Measurements from ENCODE around the gene TFPI.
"Not testable (repeated sequence)": the region's sequence is repeated elsewhere in the genome, so short reads cannot be mapped to it uniquely, and the experiment has no call there.

Gene TFPI

DNA sequence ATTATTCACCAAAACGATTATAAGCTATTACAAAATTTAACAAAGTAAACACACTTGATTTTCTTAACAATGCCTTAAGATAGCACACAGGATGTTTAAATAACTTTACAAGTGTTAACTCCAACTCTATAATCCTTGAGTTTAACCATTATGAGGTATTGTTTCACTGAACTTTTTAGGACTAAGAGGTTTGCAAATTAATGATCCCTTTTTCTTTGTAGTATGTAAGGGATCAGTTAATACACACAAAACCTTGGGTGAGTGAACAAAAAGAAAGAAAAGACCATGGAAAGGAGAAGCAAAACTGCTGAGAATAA, 21.5 kb upstream of the TFPI start:
- no peak for TF ChIP-seq ZNF384 (IDR thresholded peaks at IDR 0.05)
- TF ChIP-seq FOXK2 (IDR thresholded peaks at IDR 0.05) = no peak
- TF ChIP-seq NFRKB (IDR thresholded peaks at IDR 0.05) = no peak
- no peak for TF ChIP-seq BHLHE40 (IDR thresholded peaks at IDR 0.05; ENCODE audit: borderline replicate concordance)
- no peak for TF ChIP-seq SP1 (IDR thresholded peaks at IDR 0.05)
- ChIA-PET CTCF (interaction anchor here (1.7 kb wide), 1 partner anchor 76 kb away, joined by 6 read pairs; no protein-coding TSS in a partner anchor), POLR2A (no interaction called here)
- DNase-seq (ENCODE audit: extremely low spot score) = no peak

DNA sequence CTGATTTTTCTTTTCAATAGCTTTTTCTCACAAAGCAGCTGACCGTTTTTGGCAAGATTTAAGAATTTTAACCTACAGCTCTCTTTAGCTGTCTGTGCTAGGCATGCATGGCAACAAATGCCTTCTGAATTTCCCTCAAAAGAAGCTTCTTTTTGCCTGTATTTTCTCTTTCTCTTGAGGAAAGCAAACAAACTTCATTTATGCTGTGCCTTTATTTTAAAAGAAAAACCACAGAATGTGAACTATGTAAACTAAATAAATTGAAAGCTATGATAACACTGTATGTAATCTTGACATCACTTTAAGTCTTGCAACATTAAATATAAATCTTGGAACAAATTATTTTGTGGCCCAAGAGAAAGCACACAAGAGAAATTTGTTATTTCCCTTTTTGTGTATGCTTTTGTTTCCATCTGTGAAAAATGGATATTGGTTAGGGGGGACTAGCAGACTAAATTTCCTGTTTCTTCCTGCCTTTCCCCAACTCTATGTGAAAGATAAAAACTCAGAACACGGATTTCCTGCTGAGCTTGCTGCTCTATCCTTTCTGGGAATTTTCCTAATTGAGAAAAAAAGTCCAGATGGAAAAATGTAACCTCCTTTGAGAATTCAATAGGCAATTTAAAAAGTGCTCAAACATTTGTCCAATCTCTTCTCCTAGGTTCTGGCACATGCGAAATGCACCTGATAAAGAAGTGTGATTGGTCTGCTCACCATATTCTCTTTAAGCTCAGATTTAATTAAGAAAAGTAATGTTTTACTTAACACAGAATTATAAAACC, 20.9 kb upstream of the TFPI start:
- DNase-seq (ENCODE audit: extremely low spot score) = no peak
- ChIA-PET POLR2A (interaction anchor here (0.6 kb wide), 1 partner anchor 125 kb away, joined by 4 read pairs; no protein-coding TSS in a partner anchor), CTCF (interaction anchor here (0.6 to 1.7 kb wide), 3 partner anchors 75 to 1339 kb away, joined by 3 to 6 read pairs (median 3); no protein-coding TSS in a partner anchor)
- TF ChIP-seq FOXK2 (IDR thresholded peaks at IDR 0.05) = no peak
- no peak for TF ChIP-seq FOXA1 (IDR thresholded peaks at IDR 0.05)
- TF ChIP-seq, protein P1, sequence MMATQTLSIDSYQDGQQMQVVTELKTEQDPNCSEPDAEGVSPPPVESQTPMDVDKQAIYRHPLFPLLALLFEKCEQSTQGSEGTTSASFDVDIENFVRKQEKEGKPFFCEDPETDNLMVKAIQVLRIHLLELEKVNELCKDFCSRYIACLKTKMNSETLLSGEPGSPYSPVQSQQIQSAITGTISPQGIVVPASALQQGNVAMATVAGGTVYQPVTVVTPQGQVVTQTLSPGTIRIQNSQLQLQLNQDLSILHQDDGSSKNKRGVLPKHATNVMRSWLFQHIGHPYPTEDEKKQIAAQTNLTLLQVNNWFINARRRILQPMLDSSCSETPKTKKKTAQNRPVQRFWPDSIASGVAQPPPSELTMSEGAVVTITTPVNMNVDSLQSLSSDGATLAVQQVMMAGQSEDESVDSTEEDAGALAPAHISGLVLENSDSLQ (IDR thresholded peaks at IDR 0.05) = no peak
- no peak for TF ChIP-seq NFRKB (IDR thresholded peaks at IDR 0.05)
- TF ChIP-seq ARNT (IDR thresholded peaks at IDR 0.05) = no peak
- no peak for TF ChIP-seq SUZ12 (IDR thresholded peaks at IDR 0.05)
- no peak for TF ChIP-seq HDGF (IDR thresholded peaks at IDR 0.05; ENCODE audit: borderline replicate concordance)
- no peak for TF ChIP-seq FOXM1 (IDR thresholded peaks at IDR 0.05; ENCODE audit: borderline replicate concordance)
- TF ChIP-seq CTBP1 (IDR thresholded peaks at IDR 0.05; ENCODE audit: borderline replicate concordance) = no peak
- TF ChIP-seq ELF4 (IDR thresholded peaks at IDR 0.05) = no peak
- no peak for TF ChIP-seq SP1 (IDR thresholded peaks at IDR 0.05)
- no peak for TF ChIP-seq BHLHE40 (IDR thresholded peaks at IDR 0.05; ENCODE audit: borderline replicate concordance)
- TF ChIP-seq LEF1 (IDR thresholded peaks at IDR 0.05; ENCODE audit: borderline replicate concordance) = no peak
- TF ChIP-seq TARDBP (IDR thresholded peaks at IDR 0.05) = no peak
- TF ChIP-seq ZNF384 (IDR thresholded peaks at IDR 0.05) = no peak

DNA sequence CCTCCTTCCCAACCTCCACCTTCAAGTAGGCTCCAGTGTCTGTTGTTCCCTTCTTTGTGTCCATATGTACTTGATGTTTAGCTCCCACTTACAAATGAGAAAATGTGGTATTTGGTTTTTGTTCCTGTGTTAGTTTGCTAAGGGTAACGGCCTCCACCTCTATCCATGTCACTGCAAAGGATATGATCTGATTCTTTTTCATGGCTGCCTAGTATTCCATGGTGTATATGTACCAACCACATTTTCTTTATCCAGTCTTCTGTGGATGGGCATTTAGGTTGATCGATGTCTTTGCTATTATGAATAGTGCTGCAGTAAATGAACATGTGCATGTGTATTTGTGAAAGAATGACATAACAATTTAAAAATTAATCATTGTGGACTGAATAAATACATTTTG, 19.5 kb upstream of the TFPI start:
- TF ChIP-seq CTBP1 (IDR thresholded peaks at IDR 0.05; ENCODE audit: borderline replicate concordance) = no peak
- TF ChIP-seq ARNT (IDR thresholded peaks at IDR 0.05) = no peak
- TF ChIP-seq ELF4 (IDR thresholded peaks at IDR 0.05) = no peak
- TF ChIP-seq ZNF384 (IDR thresholded peaks at IDR 0.05) = no peak
- TF ChIP-seq FOXK2 (IDR thresholded peaks at IDR 0.05) = no peak
- TF ChIP-seq L3MBTL2 (conservative IDR thresholded peaks at IDR 0.05) = no peak
- no peak for TF ChIP-seq SP1 (IDR thresholded peaks at IDR 0.05)
- no peak for TF ChIP-seq FOXA1 (IDR thresholded peaks at IDR 0.05)
- no peak for TF ChIP-seq LEF1 (IDR thresholded peaks at IDR 0.05; ENCODE audit: borderline replicate concordance)
- no peak for TF ChIP-seq SUZ12 (IDR thresholded peaks at IDR 0.05)
- no peak for TF ChIP-seq HDGF (IDR thresholded peaks at IDR 0.05; ENCODE audit: borderline replicate concordance)
- TF ChIP-seq, protein P1 (IDR thresholded peaks at IDR 0.05) = no peak
- no peak for TF ChIP-seq FOXM1 (IDR thresholded peaks at IDR 0.05; ENCODE audit: borderline replicate concordance)
- no peak for TF ChIP-seq BHLHE40 (IDR thresholded peaks at IDR 0.05; ENCODE audit: borderline replicate concordance)
- TF ChIP-seq NFRKB (IDR thresholded peaks at IDR 0.05) = no peak
- CTCF ChIA-PET = no interaction called here
- POLR2A ChIA-PET = no interaction called here
- DNase-seq (ENCODE audit: extremely low spot score) = no peak

GRCh38 chr2:187571996-187572395, 17.8 kb upstream of the TFPI start:
- DNase-seq (ENCODE audit: extremely low spot score); POLR2A ChIA-PET; CTCF ChIA-PET: not testable (repeated sequence)

- CTCF ChIA-PET = no interaction called here
- TF ChIP-seq ZNF384 (IDR thresholded peaks at IDR 0.05) (no peak), BHLHE40 (IDR thresholded peaks at IDR 0.05; ENCODE audit: borderline replicate concordance) (no peak), L3MBTL2 (conservative IDR thresholded peaks at IDR 0.05) (no peak), ARNT (IDR thresholded peaks at IDR 0.05) (no peak), LEF1 (IDR thresholded peaks at IDR 0.05; ENCODE audit: borderline replicate concordance) (no peak)
- TF ChIP-seq, protein P1 (IDR thresholded peaks at IDR 0.05) = no peak
- POLR2A ChIA-PET = no interaction called here
- no peak for DNase-seq (ENCODE audit: extremely low spot score)
These were observed 15.3 kb upstream of the TFPI start for GRCh38 chr2:187569571-187569970.

GRCh38 chr2:187569042-187569441, 14.8 kb upstream of the TFPI start:
- CTCF ChIA-PET = no interaction called here
- TF ChIP-seq SUZ12 (IDR thresholded peaks at IDR 0.05) = no peak
- no peak for TF ChIP-seq NFRKB (IDR thresholded peaks at IDR 0.05)
- TF ChIP-seq HDGF (IDR thresholded peaks at IDR 0.05; ENCODE audit: borderline replicate concordance) = no peak
- TF ChIP-seq BHLHE40 (IDR thresholded peaks at IDR 0.05; ENCODE audit: borderline replicate concordance) = no peak
- no peak for TF ChIP-seq ARNT (IDR thresholded peaks at IDR 0.05)
- TF ChIP-seq L3MBTL2 (conservative IDR thresholded peaks at IDR 0.05) = no peak
- TF ChIP-seq ZNF384 (IDR thresholded peaks at IDR 0.05) = no peak
- TF ChIP-seq SP1 (IDR thresholded peaks at IDR 0.05) = no peak
- TF ChIP-seq, protein P1 (IDR thresholded peaks at IDR 0.05) = no peak
- no peak for TF ChIP-seq FOXK2 (IDR thresholded peaks at IDR 0.05)
- TF ChIP-seq TARDBP (IDR thresholded peaks at IDR 0.05) = no peak
- TF ChIP-seq CTBP1 (IDR thresholded peaks at IDR 0.05; ENCODE audit: borderline replicate concordance) = no peak
- TF ChIP-seq LEF1 (IDR thresholded peaks at IDR 0.05; ENCODE audit: borderline replicate concordance) = no peak
- DNase-seq (ENCODE audit: extremely low spot score) = no peak
- POLR2A ChIA-PET = no interaction called here

Data from HEK293T (cell line).